ENCODE results near the gene TRAPPC4. TPM values are rescaled to one million over a fixed set of nuclear protein-coding genes. Genes with fewer than 3 reads are reported as not detected.
"Not testable (repeated sequence)": the region's sequence is repeated elsewhere in the genome, so short reads cannot be mapped to it uniquely, and the experiment has no call there.

Gene TRAPPC4
- total RNA-seq, 2 donors from 2014 or later: 60.0 to 66.8 TPM

- Mint-ChIP-seq H3K36me3 (ENCODE audit: low read depth) (peaks cover 65% of the 10 kb centered on the region), H3K4me3 (no peak overlapping the region)
Observed at GRCh38 chr11:119015054-119015611, 3.4 kb upstream of the TRAPPC4 start.

GRCh38 chr11:119016216-119017009 lies 2.2 kb upstream of the TRAPPC4 start:
- WGBS, 2 experiments (ENCODE audit: insufficient coverage in 1 of 2, insufficient read length in 1 of 2): 88 to 91% methylated on average over 10 to 13 of the region's 14 CpGs
- no peak for DNase-seq
- Histone ChIP-seq H3K4me3 (ENCODE audit: low read length) (peak overlapping the region; percentile 99), H3K9ac (ENCODE audit: extremely low read depth, low read length, poor library complexity, severe bottlenecking) (peak overlapping the region; percentile 94), H3K36me3 (ENCODE audit: control insufficient read depth, insufficient read depth, low read length) (peaks cover 67% of the 10 kb centered on the region), H3K9me3 (ENCODE audit: control insufficient read depth, low read length) (no peaks in the 10 kb centered on the region), H3K27ac (ENCODE audit: low read depth, low read length) (no peak overlapping the region), H3K4me1 (ENCODE audit: control insufficient read depth, insufficient read depth, low read length) (peaks cover 6% of the 10 kb centered on the region), H3K27me3 (ENCODE audit: control insufficient read depth, insufficient read depth, low read length, poor library complexity, severe bottlenecking) (no peaks in the 10 kb centered on the region)
- H3K27ac Mint-ChIP-seq: peak overlapping the region; percentile 75
- no peaks in the 10 kb centered on the region for H3K9me3 Mint-ChIP-seq
- H3K4me1 Mint-ChIP-seq: peaks cover 10% of the 10 kb centered on the region
- H3K4me3 Mint-ChIP-seq: peak overlapping the region; percentile 100
- TF ChIP-seq CTCF (conservative IDR thresholded peaks at IDR 0.05): no peak
- peaks cover 64% of the 10 kb centered on the region for H3K36me3 Mint-ChIP-seq (ENCODE audit: low read depth)
- H3K27me3 Mint-ChIP-seq (ENCODE audit: insufficient read depth): no peaks in the 10 kb centered on the region

More at GRCh38 chr11:119015054-119015611, 3.4 kb upstream of the TRAPPC4 start:
- no peaks in the 10 kb centered on the region for H3K27me3 ChIP-seq (ENCODE audit: control insufficient read depth, insufficient read depth, low read length, poor library complexity, severe bottlenecking)
- no peak overlapping the region for H3K27ac ChIP-seq (ENCODE audit: low read depth, low read length)
- peak; percentile 48 for DNase-seq
- Mint-ChIP-seq H3K4me1 (peaks cover 10% of the 10 kb centered on the region), H3K9me3 (no peaks in the 10 kb centered on the region), H3K27ac (peak overlapping the region; percentile 15), H3K27me3 (ENCODE audit: insufficient read depth) (no peaks in the 10 kb centered on the region)
- H3K9me3 ChIP-seq (ENCODE audit: control insufficient read depth, low read length): no peaks in the 10 kb centered on the region
- no peak overlapping the region for H3K4me3 ChIP-seq (ENCODE audit: low read length)
- whole genome bisulfite sequencing, 2 experiments (ENCODE audit: insufficient coverage in 1 of 2, insufficient read length in 1 of 2): 81 to 82% methylated on average over 7 to 8 of the region's 8 CpGs
- no peak overlapping the region for H3K9ac ChIP-seq (ENCODE audit: extremely low read depth, low read length, poor library complexity, severe bottlenecking)
- H3K4me1 ChIP-seq (ENCODE audit: control insufficient read depth, insufficient read depth, low read length): peaks cover 6% of the 10 kb centered on the region
- H3K36me3 ChIP-seq (ENCODE audit: control insufficient read depth, insufficient read depth, low read length): peaks cover 73% of the 10 kb centered on the region
- TF ChIP-seq CTCF (conservative IDR thresholded peaks at IDR 0.05): no peak

- Histone ChIP-seq H3K36me3 (ENCODE audit: control insufficient read depth, insufficient read depth, low read length) (peaks cover 62% of the 10 kb centered on the region), H3K27ac (ENCODE audit: low read depth, low read length) (peak overlapping the region; percentile 60), H3K4me3 (ENCODE audit: low read length) (peak overlapping the region; percentile 99), H3K9ac (ENCODE audit: extremely low read depth, low read length, poor library complexity, severe bottlenecking) (peak overlapping the region; percentile 94)
- H3K4me1 ChIP-seq (ENCODE audit: control insufficient read depth, insufficient read depth, low read length); DNase-seq; H3K4me1 Mint-ChIP-seq; H3K9me3 ChIP-seq (ENCODE audit: control insufficient read depth, low read length); H3K27me3 ChIP-seq (ENCODE audit: control insufficient read depth, insufficient read depth, low read length, poor library complexity, severe bottlenecking); H3K27me3 Mint-ChIP-seq (ENCODE audit: insufficient read depth); H3K9me3 Mint-ChIP-seq: not testable (repeated sequence)
- H3K4me3 Mint-ChIP-seq: peak overlapping the region; percentile 100
- peaks cover 71% of the 10 kb centered on the region for H3K36me3 Mint-ChIP-seq (ENCODE audit: low read depth)
- WGBS, 2 experiments (ENCODE audit: insufficient coverage in 1 of 2, insufficient read length in 1 of 2): 4 to 11% methylated on average over 5 to 10 of the region's 10 CpGs
- H3K27ac Mint-ChIP-seq: peak overlapping the region; percentile 97
Observed at GRCh38 chr11:119017377-119017776, 1.2 kb upstream of the TRAPPC4 start.
